Measurements from ENCODE around the gene FOLR2.

The FOLR2 gene

DNA sequence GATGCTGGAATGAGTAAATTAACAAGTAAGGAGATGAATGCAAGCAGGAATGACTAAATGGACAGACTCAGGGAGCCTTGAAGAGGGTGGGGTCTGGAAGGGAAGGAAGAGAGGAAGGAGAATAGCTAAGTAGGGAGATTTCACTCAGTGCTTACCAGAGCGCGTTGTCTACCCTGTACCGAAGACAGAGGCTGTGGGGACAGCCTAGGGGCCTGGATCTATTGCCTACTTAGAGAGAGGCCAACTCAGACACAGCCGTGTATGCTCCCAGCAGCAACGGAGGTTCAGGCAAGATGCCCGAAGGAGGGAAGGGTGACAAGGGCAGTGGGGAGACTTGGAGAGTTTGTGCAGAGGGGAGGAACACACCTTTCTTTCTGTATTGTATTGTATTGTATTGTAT is at the start of gene FOLR2:
Gene FOLR2, plus strand, starts transcription at position 157 of the 400 bp plus-strand sequence. CDS start 1,791 bp downstream, outside the sequence.
- no peak for TF ChIP-seq GATA3 (IDR thresholded peaks at IDR 0.05; ENCODE audit: low read depth, low read length)
- no peak for TF ChIP-seq GATA2 (IDR thresholded peaks at IDR 0.05; ENCODE audit: low read depth, low read length)

DNA sequence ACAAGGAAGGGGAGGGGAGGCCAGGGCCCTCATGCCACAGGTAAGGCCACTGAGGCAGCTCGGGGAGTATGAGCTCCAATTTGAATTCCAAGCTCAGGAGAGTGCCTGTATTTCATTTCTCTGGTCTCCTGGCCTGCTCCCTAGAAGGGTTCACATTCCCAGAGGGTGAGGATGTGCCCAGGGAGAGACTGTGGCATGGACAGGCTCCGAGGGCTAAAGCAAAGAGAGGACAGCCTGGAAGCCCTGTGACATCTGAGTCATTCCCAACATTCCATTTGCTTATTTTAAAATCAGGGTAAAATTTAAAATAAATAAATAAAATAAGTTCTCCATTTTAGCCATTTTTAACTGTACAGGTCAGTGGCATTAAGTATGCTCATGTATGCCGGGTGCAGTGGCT is 43.3 kb upstream of the FOLR2 start:
- TF ChIP-seq GATA2 (IDR thresholded peaks at IDR 0.05; ENCODE audit: low read depth, low read length) = no peak
- no peak for TF ChIP-seq GATA3 (IDR thresholded peaks at IDR 0.05; ENCODE audit: low read depth, low read length)

DNA sequence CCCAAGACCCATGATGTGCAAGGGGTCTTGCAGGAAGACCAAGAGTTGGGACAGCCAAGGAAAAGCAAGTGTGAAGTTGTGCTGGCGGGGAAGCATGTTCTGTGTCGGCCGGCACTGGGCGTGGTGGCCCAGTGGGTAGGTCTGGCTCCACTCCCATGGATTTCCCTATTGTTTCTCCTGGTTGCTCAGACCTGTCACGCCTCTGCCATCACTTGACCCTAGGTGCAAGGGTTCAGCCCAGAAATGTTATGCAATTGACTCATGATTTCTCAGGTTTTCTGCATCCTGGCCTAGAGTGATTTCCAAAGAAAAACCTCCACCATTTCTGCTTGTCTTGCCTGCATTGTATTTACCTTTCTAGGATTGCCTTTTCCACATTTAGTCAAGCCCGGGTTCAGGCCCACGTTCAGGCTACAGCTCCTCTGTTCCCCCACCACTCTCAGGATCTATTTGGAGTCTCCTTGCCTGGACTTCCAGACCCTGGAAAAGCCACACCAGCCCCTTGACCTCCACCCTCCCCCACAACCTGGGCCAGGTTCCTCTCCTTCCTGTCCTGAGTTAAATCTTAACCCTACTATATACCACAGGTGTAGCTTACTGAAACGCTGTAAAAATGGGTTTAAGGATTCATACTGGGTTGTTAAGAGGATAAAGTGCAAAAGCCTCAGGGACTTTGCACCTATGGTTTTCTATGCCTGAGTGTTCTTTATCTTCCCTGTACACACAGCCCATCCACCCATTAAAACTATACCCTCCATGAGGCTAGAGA is 42.1 kb upstream of the FOLR2 start:
- TF ChIP-seq GATA3 (IDR thresholded peaks at IDR 0.05; ENCODE audit: low read depth, low read length) (no peak), GATA2 (IDR thresholded peaks at IDR 0.05; ENCODE audit: low read depth, low read length) (no peak)

DNA sequence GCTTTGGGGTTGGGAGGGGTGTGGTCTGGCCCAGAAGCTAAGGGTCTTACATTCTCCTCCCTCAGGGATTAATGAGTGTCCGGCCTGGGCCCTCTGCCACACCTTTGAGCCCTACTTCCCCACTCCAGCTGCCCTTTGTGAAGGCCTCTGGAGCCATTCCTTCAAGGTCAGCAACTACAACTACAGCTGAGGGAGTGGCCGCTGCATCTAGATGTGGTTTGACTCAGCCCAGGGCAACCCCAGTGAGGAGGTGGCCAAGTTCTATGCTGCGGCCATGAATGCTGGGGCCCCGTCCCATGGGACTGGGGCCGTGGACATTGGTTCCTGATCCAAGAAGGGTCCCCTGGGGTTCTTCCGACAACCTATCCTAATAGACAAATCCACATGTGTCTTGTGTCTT is 38.9 kb upstream of the FOLR2 start:
- no peak for TF ChIP-seq GATA3 (IDR thresholded peaks at IDR 0.05; ENCODE audit: low read depth, low read length)
- no peak for TF ChIP-seq GATA2 (IDR thresholded peaks at IDR 0.05; ENCODE audit: low read depth, low read length)

DNA sequence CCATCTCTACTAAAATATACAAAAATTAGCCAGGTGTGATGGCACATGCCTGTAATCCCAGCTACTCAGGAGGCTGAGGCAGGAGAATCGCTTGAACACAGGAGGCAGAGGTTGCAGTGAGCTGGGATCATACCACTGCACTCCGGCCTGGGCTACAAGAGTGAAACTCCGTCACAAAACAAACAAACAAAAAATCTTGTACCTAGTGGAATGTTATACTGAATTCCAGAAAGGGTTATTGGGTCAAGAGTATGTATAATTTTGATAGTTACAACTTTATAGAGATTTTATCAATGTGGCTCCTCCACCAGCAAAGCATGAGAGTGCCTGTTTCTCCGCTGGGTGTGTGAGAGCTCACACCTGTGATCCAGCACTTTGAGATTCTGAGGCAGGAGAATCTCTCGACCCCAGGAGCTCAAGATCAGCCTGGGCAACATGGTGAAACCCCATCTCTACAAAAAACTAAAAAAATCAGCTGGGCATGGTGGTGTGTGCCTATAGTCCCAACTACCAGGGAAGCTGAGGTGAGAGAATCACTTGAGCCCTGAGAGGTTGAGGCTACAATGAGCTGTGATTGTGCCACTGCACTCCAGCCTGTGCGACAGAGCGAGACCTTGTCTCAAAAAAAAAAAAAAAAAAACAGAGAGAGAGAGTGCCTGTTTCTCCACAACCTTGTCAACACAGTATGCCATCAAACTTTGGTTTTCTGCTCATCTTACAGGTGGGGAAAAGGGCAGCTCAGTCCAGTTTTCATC is 37.4 kb upstream of the FOLR2 start:
- TF ChIP-seq GATA3 (IDR thresholded peaks at IDR 0.05; ENCODE audit: low read depth, low read length) (no peak), GATA2 (IDR thresholded peaks at IDR 0.05; ENCODE audit: low read depth, low read length) (no peak)

DNA sequence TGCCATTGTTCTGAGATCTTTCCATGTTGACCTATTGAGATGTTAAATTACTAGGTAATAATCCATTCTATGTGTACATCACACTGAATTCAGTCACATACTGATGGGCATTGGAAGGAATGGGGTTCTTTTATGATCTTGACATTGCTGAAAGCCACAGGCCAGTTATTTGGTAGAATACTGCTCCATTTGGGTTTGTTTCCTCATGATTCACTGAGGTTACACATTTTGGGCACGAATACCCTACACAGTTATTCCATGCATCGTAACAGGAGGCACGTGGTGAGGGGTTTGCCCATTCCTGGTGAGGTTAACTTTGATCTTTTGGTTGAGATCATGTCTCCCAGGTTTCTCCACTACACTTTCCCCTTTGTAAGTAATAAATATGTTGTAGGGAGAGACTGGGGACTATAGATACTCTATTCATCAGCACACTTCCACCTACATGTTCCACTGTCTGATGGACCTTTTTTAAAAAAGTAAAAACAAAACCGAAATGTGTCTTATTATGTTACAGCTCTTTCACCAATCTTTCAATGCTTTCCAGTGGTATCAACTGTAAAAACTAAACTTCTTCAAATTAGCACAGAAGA is 36.7 kb upstream of the FOLR2 start:
- TF ChIP-seq GATA3 (IDR thresholded peaks at IDR 0.05; ENCODE audit: low read depth, low read length) (no peak), GATA2 (IDR thresholded peaks at IDR 0.05; ENCODE audit: low read depth, low read length) (no peak)

DNA sequence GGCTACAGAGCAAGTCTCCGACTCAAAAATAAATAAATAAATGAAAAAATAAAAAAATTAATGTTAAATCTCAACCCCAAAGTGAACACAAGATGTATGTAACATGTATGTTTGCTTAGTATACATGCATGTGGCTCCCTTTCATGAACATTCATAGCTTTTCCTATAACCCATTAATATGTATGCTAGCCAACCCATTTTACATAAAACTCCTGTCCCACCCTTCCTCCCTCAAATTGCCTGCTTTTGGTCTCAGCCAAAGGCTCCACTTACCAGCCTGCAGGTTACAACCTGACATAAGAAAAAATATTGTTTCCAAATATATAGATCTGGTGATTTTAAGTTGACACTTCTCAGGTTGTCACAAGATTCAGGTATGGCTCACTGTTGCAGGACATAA is 28.3 kb upstream of the FOLR2 start:
- no peak for TF ChIP-seq GATA2 (IDR thresholded peaks at IDR 0.05; ENCODE audit: low read depth, low read length)
- TF ChIP-seq GATA3 (IDR thresholded peaks at IDR 0.05; ENCODE audit: low read depth, low read length) = no peak

DNA sequence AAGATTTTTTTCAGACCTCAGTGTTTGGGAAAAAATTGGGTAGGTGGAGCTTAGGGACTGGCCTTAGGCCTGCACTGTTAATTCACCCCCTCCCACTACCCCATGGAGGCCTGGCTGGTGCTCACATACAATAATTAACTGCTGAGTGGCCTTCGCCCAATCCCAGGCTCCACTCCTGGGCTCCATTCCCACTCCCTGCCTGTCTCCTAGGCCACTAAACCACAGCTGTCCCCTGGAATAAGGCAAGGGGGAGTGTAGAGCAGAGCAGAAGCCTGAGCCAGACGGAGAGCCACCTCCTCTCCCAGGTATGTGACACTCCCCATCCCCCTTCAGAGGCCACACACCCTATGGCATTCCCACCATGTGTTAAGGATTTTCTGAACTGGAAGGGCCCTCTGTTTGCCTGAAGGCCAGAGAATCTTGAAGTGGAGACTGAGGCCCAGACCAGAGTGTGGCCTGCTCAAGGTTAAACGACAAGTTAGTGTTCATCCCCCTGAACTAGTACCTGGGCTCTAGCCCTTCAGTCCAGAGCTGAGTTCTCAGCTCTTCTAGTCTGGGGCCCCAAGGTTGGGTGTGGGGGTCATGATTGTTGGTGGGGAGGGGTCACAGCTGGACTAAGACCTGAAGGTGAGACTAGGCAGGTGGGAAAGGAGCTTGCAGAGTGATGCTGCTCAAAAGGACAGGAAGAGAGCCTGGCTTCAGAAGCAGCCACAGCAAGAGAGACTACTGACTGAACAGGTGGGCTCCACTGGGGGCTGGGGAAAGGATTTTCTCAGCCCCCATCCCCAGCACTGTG is 26.9 kb upstream of the FOLR2 start:
- TF ChIP-seq GATA2 (IDR thresholded peaks at IDR 0.05; ENCODE audit: low read depth, low read length) = no peak
- TF ChIP-seq GATA3 (IDR thresholded peaks at IDR 0.05; ENCODE audit: low read depth, low read length) = no peak

DNA sequence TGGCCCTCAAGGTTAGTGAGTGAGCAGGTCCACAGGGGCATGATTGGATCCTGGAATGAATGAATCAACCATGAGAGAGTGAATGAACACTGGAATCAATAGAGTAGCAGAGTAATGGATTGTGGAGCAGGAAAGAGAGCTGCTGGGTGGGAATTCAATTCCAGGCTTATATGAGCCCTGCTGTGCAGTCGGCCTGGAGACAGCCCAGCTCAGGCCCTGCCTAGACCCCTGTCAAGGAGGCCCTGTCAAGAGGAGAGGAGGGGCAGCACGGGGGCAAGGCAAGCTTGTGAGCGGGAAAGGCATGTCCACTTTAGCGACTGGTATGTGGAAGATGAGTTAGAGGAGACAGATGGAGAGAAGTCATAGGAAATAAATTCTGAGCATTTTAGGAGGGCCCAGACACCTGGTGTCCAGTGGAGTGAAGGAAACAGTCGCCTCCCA is 25.9 kb upstream of the FOLR2 start:
- TF ChIP-seq GATA3 (IDR thresholded peaks at IDR 0.05; ENCODE audit: low read depth, low read length) (no peak), GATA2 (IDR thresholded peaks at IDR 0.05; ENCODE audit: low read depth, low read length) (no peak)

DNA sequence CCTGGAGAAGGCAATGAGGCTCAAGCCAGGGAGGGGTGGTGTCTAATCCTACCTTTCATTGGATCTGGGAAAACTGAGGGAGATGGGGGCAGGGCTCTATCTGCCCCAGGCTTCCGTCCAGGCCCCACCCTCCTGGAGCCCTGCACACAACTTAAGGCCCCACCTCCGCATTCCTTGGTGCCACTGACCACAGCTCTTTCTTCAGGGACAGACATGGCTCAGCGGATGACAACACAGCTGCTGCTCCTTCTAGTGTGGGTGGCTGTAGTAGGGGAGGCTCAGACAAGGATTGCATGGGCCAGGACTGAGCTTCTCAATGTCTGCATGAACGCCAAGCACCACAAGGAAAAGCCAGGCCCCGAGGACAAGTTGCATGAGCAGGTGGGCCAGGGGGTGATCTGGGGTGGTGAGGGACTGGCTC is 24.6 kb upstream of the FOLR2 start, which contains the start of gene FOLR1:
Gene FOLR1, plus strand, starts transcription at position 180 of the 421 bp plus-strand sequence. Its CDS starts 34 bp downstream, at position 214.
- TF ChIP-seq GATA2 (IDR thresholded peaks at IDR 0.05; ENCODE audit: low read depth, low read length) (no peak), GATA3 (IDR thresholded peaks at IDR 0.05; ENCODE audit: low read depth, low read length) (no peak)

DNA sequence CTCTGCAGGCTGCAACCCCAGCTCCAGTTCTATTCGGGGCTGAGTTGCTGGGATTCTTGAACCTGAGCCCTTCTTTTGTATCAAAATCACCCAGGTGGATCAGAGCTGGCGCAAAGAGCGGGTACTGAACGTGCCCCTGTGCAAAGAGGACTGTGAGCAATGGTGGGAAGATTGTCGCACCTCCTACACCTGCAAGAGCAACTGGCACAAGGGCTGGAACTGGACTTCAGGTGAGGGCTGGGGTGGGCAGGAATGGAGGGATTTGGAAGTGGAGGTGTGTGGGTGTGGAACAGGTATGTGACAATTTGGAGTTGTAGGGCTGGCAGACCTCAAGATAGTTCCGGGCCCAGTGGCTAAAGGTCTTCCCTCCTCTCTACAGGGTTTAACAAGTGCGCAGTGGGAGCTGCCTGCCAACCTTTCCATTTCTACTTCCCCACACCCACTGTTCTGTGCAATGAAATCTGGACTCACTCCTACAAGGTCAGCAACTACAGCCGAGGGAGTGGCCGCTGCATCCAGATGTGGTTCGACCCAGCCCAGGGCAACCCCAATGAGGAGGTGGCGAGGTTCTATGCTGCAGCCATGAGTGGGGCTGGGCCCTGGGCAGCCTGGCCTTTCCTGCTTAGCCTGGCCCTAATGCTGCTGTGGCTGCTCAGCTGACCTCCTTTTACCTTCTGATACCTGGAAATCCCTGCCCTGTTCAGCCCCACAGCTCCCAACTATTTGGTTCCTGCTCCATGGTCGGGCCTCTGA is 20.9 kb upstream of the FOLR2 start:
- no peak for TF ChIP-seq GATA3 (IDR thresholded peaks at IDR 0.05; ENCODE audit: low read depth, low read length)
- no peak for TF ChIP-seq GATA2 (IDR thresholded peaks at IDR 0.05; ENCODE audit: low read depth, low read length)

DNA sequence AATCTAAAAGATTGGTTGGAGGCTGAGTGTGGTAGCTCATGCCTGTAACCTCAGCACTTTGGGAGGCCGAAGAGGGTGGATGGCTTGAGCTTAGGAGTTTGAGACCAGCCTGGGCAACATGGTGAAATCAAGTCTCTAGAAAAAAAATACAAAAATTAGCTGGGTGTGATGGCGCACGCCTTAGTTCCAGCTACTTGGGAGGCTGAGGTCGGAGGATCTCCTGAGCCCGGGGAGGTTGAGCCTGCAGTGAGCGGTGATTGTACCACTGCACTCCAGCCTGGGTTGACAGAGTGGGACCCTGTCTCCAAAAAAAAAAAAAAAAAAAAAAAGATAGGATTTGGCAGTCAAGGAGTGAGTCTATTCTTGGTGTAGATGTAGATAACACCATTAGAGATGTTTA is 14.0 kb upstream of the FOLR2 start:
- TF ChIP-seq GATA3 (IDR thresholded peaks at IDR 0.05; ENCODE audit: low read depth, low read length) (no peak), GATA2 (IDR thresholded peaks at IDR 0.05; ENCODE audit: low read depth, low read length) (no peak)

DNA sequence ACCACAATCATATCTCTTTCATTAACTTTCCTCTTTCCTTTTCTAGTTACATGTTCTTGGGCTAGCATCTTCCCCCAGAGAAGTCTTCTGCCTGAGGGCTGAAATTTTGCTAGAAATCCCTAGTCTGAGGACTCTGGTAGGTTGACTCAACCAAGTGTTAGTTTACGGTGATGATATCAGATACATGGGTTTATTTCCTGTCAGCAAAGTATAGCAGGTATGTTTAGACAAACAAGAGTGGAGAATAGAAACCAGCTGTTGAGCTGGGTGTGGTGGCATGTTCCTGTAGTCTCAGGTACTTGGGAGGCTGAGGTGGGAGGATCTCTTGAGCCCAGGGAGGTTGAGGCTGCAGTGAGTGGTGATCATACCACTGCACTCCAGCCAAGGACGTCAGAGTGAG is 13.4 kb upstream of the FOLR2 start:
- TF ChIP-seq GATA2 (IDR thresholded peaks at IDR 0.05; ENCODE audit: low read depth, low read length) (no peak), GATA3 (IDR thresholded peaks at IDR 0.05; ENCODE audit: low read depth, low read length) (no peak)
